HG02840 (cell line): ENCODE results near the gene GBF1.

Experiments used
- ATAC-seq: cut with Tn5 transposase; IDR thresholded peaks from one replicate; pipeline ENCODE4 v1.9.1; 2021; ENCODE audit warnings: mild to moderate bottlenecking, moderate library complexity, moderate number of reproducible peaks; ENCODE audit not compliant: unreplicated experiment, low FRiP score

The GBF1 gene

GRCh38 chr10:102264371-102264770 is 19.0 kb downstream of the GBF1 start:
- ATAC-seq, result no peak

GRCh38 chr10:102266670-102267069 is 21.3 kb downstream of the GBF1 start:
- ATAC-seq, result no peak

GRCh38 chr10:102267748-102268147 is 22.4 kb downstream of the GBF1 start:
- ATAC-seq, result no peak

- ATAC-seq, result no peak
These were observed 23.1 kb downstream of the GBF1 start for GRCh38 chr10:102268375-102268888.

- no peak for ATAC-seq
These were observed 23.7 kb downstream of the GBF1 start for GRCh38 chr10:102269017-102269416.

GRCh38 chr10:102274062-102274461 is 28.7 kb downstream of the GBF1 start:
- no peak for ATAC-seq

GRCh38 chr10:102275343-102275742 is 30.0 kb downstream of the GBF1 start:
- ATAC-seq, result no peak

GRCh38 chr10:102279104-102279503 is 33.8 kb downstream of the GBF1 start:
- no peak for ATAC-seq

GRCh38 chr10:102280397-102281101 is 35.2 kb downstream of the GBF1 start:
- ATAC-seq, result no peak

- ATAC-seq, result no peak
These were observed 35.8 kb downstream of the GBF1 start for GRCh38 chr10:102281102-102281487.

- ATAC-seq, result no peak
These were observed 38.2 kb downstream of the GBF1 start for GRCh38 chr10:102283488-102283887.

GRCh38 chr10:102283890-102284289 is 38.6 kb downstream of the GBF1 start:
- ATAC-seq, result no peak

- no peak for ATAC-seq
These were observed 39.2 kb downstream of the GBF1 start for GRCh38 chr10:102284531-102284930.

- ATAC-seq, result no peak
These were observed 39.8 kb downstream of the GBF1 start for GRCh38 chr10:102285133-102285532.

- ATAC-seq, result no peak
These were observed 40.9 kb downstream of the GBF1 start for GRCh38 chr10:102286216-102286615.

- ATAC-seq, result no peak
These were observed 42.2 kb downstream of the GBF1 start for GRCh38 chr10:102287538-102287937.

- no peak for ATAC-seq
These were observed 42.7 kb downstream of the GBF1 start for GRCh38 chr10:102287991-102288390.

GRCh38 chr10:102289356-102289755 is 44.0 kb downstream of the GBF1 start:
- no peak for ATAC-seq

- no peak for ATAC-seq
These were observed 44.5 kb downstream of the GBF1 start for GRCh38 chr10:102289840-102290239.

- no peak for ATAC-seq
These were observed 46.0 kb downstream of the GBF1 start for GRCh38 chr10:102291221-102291905.

GRCh38 chr10:102297101-102297500 is 51.8 kb downstream of the GBF1 start:
- ATAC-seq, result no peak

- ATAC-seq, result no peak
These were observed 53.6 kb downstream of the GBF1 start for GRCh38 chr10:102298899-102299298.
